NK-92 (cell line): Measurements from ENCODE around the gene PDGFB.

Experiments
- DNase-seq: peaks from one replicate; lab custom pipeline; 2025; ENCODE audit not compliant: unreplicated experiment; lab: John Stamatoyannopoulos, UW

Gene PDGFB

DNA sequence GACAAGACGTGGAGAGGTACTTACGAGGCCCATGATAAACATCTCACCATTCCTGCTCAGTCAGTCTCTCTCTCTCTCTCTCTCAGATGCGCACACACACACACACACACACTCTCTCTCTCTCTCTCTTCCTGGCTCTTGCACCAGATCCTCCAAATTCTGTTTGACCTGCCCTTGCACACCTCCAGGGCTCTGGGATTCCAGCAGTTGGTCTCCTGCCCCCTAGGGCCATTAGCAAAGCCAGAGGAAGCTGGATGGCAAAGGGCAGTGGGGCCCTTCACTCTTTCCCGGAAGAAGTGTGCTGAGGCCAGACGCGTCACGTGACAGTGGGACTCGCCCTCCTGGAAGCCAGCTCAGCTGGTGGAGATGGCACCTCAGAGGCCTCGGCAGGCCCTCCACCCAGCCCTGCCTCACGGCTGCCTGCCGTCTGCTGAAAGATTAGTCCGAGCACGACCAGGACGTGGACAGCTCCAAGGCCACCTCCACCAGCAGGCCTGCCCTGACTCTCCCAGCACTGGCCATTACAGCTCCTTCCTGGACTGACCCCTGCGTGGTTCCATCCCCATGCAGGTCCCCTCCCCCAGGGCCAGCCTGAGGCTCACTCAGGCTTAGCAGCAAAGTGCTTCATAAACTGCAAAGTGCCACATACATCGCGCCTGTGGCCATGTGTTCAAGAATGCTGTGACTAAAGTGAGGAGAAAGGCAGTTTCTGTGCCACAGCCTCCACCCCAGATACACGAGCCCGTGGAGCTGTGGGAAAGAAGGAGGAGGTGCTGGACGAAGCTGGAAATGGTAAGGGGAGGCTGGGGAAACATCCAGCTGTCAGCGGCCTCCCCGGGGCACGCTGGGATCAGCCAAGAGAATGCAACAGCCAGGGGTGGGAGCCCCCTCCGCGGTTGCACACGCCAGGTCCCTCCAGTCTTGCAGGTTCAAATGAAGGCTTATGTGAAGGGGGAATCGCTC is 3.7 kb downstream of the PDGFB start:
- DNase-seq = no peak

DNA sequence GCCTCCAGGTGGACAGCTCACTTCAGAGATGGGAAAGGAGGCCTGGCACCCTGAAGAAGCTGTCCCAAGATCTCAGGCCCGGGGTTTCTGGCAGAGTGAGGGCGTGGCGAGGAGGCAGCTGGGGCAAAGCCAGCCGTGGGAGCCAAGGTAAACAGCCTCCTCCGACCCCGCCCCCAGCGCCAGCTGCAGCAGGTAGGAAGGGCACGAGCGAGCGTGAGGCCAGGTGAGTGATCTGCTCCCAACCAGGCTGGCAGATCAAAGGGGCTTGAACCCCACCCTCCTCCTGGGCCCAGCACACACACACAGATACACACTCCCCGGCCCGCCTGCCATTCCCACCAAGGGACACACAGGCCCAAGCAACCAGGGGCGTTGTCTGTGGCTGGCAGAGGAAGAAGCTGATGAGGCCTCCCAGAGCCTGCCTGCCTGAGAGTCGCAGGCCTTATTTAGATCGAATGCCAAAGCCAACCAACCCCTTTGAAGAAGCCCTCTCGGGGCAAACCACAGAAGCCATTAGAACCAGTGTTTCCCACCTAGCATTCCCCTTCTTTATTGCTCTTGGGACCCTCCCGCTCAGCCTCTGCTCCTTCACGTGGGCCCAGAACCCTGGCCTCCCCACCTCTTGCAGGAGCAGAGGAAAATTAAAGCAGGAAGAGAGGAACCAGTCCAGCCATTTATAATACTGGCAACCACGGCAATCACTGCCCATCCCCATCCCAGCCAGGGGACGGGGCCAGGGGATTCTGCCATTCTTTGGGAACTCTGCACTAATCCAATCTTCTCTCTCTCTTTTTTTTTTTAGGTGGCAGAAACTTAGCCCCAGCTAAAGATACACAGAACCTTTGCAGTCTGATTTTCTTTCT is 5.0 kb downstream of the PDGFB start:
- no peak for DNase-seq

DNA sequence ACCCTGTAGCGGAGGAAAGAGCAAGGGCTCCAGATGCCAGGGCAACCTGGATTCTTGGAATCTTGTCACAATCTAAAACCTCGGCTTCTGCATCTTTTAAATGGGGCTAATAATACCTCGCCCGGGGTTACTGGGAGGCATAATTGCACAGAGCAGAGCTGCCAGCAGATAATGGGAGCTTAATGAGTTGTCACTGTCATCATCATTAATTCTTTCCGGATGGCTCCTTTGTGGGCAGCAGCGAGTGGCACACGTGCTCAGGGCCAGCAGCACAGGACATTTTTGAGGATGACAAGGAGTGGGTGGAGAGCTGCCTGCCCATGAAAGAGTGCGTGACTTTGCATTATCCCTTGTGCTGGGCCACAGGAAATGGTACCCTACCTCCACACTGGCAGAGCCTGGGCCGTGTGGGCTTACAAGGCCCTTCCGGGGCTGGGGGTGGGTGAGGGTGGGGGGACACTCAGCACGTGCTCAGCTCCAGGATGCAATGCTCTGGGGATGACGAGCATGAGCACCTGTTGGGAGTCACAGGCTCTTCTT is 5.7 kb downstream of the PDGFB start:
- no peak for DNase-seq

DNA sequence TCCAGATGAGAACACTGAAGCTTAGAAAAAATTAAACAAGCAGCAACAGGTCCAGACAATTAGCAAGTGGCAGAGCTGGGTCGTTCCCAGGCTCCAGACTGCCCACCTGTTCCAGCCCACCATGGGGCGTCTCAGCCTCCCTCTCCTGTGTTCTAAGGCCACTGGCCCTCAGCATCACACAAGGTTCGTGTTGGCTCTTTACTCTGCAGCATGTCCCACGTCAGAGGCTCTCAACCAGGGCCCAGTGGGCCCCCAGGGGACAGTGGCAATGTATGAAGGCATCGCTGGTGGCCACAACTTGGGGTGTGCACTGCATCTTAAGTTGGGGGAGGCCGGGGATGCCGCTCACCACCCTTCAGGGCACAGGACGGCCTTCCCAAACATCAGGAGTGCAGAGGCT is 6.2 kb downstream of the PDGFB start:
- DNase-seq = no peak

DNA sequence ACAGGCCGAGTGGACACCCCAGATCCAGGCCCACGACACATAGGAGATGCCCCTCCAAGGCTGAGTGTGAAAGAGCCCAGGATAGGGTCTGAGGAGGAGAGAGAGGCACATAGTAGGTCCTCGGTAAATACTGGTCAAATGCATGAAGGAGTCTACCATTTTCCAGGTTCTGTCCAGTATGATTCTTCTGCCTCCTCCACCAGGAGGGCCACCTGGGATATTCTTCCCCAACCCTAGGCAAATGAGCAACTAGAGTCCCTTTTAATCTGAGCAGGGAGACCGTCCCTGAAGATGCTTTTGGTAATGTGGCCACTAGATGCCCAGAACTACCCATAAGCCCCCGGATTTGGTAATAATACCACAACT is 6.7 kb downstream of the PDGFB start:
- DNase-seq = no peak

DNA sequence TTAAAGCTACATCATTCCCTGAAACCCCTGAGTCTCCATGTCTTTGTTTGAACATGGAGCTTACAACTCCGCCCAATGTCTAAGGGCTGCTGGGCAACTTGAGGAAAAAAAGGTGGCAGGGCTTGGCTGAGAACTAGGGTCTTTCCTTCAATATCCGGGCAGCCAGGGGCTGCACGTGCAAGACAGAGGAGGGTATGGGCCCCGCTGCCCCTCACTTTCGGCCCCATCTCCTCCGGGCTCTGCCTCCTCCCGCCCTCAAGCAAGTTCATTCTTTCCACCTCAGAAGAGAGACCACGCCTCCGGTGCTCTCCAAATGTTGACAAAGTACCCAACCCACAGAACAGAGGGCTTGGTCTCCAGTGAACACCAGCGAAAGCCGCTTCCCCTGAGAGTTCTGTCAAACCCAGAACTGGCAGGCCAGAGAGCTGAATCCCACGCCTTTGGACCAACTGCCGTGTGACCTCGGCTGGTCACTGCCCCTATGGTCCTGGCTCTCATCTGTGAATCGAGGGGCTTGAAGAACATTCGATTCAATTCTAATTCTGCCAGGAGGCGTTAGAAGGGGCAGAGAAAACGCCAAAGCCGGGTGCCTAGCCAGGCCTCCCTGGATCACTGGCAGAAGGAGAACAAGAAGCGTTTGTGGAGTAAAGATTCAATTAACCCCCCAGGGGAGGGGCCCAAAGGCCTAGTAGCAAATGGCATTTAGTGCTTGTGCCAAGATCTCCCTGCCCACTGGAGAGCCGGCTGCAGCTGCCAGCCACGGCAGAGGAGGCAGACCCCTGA is 7.3 kb downstream of the PDGFB start:
- no peak for DNase-seq

DNA sequence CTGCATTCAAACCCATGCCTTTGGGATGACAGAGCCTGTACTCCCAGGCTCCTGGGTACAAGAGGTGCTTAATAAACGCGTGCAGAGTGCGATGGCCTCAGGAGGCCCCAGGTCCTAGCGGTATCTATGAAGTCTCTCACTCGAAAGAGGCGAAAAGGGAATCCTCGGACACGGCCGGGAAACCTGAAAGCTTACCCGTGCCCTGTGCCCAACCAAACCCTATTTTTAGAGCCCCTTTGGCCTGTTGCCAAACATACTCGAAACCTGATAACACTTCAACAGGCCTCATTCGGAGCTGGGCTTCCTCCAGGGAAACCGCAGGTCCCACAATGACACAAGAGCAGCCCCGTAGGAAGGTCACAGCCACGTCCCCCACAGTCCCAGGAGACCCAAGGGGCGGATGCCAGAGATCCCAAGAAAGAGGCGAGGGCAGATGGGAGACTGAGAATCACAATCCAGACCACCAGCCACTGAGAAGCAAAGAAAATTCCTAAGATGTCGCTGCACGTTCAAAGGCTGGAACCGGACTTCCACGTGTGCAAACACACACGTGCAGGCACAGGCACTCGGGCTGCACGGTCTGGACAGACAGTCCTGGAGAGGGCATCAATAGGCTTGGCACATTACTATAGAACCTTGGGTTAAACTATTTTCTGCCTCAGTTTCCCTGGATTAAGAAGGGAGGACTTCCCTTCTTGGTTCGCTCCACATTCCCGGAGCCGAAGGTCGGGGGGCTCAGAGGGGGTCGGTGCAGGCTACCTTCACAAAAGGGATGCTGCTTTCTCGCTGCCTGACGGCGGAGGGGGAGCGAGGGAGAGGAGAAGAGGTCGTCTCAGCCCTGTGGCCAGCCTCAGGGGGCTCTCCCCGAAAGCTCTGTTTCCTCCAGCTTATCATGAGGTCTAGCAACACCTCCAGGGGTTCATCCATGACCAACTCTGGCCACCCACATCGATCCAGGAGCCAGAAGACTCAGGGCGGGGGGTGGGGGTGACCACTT is 8.2 kb downstream of the PDGFB start:
- no peak for DNase-seq

DNA sequence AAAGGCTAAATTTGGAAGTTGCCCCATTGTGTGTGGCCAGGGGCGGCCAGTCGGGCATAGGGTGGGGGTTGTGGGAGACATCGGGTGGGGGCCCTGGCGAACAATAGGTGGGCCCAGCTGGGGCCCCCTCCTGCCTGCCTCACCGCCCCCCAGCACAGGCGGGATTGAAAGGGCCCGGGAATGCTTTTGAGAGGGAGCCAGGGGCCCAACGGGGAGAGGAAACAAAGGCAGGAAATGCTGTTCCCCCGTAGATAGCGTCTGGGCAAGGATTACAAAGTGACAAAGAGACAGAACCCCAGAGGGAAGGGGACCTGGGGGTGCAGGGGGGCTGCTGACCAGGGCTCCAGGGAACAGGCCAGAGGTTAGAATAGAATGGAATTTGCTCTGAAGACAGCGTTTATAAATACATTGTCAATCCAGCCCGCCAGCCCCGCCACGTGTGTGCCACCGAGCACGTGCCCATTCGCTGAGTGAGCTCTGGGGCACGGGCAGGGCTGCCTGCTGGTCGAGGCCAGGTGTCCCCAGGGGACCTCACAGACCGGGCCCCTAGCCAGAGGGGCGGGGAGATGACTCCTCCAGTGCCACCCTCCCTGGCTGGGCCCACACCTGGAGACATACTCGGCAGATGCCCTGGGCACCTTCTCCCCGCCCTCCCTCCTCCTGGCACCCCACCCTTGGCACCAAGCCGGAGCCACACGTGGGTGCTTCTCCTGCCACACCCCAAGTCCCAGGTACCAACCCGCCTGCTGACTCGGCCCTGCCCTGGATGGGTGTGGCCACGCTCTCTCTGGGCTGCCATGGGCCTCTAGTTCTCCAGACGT is 9.7 kb downstream of the PDGFB start:
- DNase-seq = no peak

DNA sequence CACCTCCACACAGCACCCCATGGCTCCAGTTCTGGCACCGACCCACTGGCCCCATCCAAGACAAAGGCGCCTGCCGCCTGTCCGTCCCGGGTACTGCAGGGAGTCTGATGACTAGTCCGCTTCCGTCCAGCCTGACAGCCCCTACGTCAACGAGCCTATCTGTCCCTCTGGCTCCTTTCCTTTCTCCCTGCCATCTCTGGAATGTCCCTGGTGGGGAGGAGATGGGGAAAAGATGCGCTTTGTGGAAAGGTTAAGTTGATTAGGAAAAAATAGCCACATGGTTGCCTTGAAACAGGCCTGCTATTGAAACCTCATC is 10.4 kb downstream of the PDGFB start:
- DNase-seq = no peak

DNA sequence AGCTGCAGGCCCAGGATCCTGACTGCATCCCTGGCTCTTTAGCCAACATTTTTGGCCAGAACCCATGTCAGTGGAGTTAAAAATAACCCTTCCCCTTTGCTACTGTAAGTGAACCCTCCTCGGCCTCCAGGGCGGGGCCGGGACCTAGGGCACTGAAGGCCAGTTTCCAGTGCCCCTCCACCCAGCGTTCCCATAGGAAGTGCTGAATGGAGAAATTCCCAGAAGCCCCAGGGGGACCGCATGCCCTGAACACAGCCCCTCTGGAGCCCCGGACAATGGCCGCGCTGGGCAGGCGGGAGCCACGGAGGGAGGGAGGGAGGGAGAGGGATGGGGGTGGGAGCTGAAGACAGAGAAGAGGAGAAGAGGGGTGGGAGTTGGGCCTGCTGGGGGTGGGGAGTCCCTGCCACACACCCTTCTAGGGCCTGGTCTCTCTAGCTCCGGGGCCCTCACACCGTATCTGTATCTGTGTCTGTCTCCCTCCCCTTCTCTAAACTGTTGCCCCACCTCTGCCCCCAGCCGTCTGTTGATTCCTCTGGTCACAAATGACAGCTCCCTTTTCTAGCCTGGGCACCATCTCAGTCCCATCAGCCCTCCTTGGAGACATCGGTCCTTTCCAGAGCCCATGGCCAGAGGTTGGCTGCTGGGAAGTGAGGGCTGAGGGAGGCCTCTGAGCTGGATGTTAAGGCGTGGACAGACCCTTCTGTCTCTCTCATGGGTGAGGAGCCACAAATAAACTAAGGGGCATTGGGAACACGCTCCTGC is 10.9 kb downstream of the PDGFB start:
- DNase-seq = no peak

DNA sequence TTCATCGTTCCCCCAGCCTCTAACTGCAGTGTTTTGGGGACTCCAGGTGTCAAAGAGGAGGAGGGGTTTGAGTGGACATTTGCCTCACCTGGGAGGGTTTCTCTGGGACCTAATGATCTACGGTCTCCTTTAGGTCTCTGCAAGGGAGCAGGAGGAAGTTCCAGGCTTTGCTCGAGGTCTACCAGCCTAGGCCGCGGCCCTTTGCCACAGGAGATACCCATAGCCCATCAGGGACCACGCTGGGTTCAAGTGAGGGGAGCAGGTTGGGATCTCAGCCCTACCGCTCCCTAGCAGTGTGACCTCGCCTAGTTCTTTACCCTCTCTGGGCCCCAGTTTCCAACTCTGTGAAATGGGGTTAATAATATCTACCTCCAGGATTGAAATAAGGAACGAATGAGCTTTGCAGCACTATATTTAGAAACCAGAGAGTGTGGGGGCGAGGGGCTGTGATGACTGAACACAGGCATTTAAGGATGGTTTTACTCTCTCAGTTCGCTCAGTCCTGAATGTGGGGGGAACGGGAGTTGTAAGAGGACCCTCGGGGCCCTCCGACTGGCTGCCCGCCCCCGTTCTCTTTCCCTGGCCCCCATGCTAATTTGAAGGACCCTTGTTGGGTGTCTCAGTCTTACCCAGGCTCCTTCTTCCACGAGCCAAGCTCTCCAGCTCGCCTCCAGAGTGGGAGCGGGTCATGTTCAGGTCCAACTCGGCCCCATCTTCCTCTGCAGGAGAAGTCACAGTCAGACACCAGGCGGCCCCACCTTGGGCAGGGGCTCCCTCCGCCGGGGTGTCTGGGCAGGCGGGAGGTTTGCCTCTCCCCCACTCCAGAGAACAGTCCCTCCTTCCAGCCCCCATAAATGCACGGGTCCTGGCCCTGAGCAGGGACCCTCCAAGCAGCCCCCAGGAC is 11.7 kb downstream of the PDGFB start:
- no peak for DNase-seq

DNA sequence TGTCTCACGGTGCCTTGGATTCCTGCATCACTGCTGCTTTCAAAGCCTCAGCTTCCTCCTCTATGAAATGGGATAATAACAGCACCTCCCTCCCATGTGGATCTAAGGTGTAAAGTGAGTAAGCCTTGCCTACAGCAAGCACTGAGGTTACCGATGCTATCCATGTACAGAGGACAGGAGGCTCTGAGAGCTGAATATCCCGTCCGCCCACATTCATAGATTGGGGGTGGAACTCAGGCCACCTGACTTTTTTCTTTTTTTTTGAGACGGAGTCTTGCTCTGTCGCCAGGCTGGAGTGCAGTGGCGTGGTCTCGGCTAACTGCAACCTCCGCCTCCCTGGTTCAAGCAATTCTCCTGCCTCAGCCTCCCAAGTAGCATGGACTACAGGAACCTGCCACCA is 12.5 kb downstream of the PDGFB start:
- DNase-seq = no peak

DNA sequence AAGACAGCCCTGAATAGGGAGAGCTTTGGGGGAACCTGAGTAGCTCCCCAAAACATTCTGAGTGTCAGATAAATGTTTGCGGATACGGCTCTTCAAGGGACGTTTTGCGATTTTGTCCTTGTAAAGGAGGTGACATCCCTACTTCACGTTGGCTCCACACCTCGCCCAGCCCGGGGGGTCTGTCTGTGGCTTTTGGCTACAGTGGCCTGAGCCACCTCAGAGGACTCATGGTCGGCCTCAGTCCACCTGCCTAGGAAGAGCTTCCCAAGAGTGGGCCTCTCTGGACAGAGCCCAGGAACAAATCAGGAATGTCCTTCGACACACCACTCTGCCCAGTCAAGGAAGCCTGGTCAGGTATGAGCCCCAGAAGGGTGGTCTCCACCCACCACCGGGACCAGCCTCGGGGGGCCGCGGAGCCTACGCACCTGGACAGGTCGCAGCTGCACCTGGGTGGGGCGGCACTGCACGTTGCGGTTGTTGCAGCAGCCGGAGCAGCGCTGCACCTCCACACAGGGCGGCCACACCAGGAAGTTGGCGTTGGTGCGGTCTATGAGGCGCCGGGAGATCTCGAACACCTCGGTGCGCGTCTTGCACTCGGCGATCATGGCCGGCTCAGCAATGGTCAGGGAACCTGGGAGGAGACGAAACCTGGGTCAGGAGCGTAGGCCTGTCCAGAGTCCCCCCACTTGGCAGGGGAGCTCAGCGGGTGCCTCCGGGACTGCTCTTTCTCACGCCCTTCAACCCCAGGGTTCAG is 13.4 kb downstream of the PDGFB start:
- no peak for DNase-seq

DNA sequence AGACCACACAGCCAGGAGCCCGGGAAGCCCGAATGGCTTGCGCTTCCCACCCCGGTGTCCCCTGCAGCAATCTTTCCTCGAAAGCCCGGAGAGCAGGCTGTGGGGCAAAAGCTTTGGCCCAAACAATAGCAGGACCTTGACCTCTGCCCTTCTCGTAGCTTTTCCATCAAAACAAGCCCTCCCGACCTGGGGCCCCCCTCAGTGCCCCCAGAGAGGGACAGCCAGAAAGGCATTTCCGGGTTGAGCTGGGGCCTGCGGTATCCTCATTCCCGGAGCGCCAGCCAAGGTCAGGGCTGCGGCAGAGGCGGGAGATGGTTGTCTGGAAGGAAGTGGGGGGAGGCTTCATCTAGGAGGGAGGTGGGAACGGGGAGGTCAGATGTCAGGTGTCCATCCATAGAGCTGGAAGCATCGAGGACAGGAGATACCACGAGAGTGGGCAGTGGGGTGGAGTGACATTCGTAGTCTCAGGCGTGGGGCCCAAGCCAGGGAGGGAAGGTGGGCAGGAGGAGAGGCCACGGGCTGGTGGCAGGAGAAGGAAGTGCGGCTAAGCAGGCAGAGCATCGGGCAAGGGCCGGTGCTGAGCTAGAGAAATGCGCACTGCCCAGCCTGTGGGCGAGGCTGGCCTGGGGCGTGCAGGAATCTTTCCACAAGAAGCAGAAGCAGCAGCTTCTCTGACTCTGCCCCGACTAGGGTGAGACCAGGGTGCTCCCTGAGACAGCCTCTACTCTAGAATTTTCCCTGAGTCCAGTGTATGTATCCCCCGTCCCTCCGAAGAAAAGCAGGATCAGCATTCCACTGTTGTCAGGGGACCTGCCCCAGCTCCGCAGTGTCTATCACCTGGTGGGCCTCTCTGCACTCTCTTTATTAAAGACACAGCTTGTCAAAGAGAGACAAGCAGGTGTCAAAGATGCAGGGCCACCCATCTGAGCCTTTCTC is 14.3 kb downstream of the PDGFB start:
- no peak for DNase-seq

DNA sequence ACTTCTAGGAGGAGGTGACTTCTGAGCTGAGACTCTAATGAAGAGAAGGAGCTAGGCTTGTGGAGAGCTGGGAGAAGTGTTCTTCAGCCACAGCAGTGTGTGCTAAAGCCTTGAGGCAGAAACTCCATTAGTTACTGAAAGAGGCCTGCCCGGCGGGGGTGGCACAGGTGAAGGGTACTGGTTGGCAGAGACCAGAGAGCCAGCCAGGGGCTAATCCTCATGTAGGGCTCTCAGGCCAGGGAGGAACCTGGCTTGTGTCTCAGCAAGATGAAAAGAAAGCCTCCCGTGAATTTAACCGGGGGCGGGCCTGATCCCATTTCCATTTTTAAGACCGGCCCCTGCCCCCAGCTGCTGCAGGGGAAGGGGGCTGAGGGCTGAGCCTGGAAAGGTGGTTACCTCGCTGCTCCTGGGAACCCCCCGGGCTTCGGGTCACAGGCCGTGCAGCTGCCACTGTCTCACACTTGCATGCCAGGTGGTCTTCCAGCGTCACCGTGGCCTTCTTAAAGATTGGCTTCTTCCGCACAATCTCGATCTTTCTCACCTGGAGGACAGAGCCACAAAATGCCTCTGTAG is 15.0 kb downstream of the PDGFB start:
- no peak for DNase-seq
